HS-27A (cell line): ENCODE data around the gene RPL12.
A peak's percentile ranks its signal among the peaks of the same experiment; 100 is the strongest.

Experiments used
- DNase-seq: peaks from one replicate; pipeline ENCODE4 v3.0.0-alpha.2; 2012; ENCODE audit warnings: low read depth, missing footprints

RPL12 gene

GRCh38 chr9:127438394-127438793 is 12.8 kb downstream of the RPL12 start:
- DNase-seq: no peak

- DNase-seq: no peak
Measured at GRCh38 chr9:127437497-127438264, 13.5 kb downstream of the RPL12 start.

GRCh38 chr9:127430415-127430814 is 20.8 kb downstream of the RPL12 start:
- no peak for DNase-seq

- no peak for DNase-seq
Measured at GRCh38 chr9:127428348-127428747, 22.9 kb downstream of the RPL12 start.

GRCh38 chr9:127426756-127427155 is 24.4 kb downstream of the RPL12 start:
- no peak for DNase-seq

- no peak for DNase-seq
Measured at GRCh38 chr9:127424676-127424999, 26.6 kb downstream of the RPL12 start.

- DNase-seq: peak; percentile 52
Measured at GRCh38 chr9:127423934-127424675, 27.1 kb downstream of the RPL12 start, which contains the start of gene ZNF79. TSS of gene ZNF79 (plus strand) at chr9:127424382. CDS start at chr9:127424788, 406 bp downstream.

GRCh38 chr9:127423476-127423933 is 27.7 kb downstream of the RPL12 start:
- no peak for DNase-seq

- DNase-seq: no peak
Measured at GRCh38 chr9:127422787-127423186, 28.4 kb downstream of the RPL12 start.

- DNase-seq: no peak
Measured at GRCh38 chr9:127422133-127422782, 28.9 kb downstream of the RPL12 start.

- DNase-seq: no peak
Measured at GRCh38 chr9:127421057-127421456, 30.1 kb downstream of the RPL12 start.

- DNase-seq: no peak
Measured at GRCh38 chr9:127419348-127419747, 31.9 kb downstream of the RPL12 start.

GRCh38 chr9:127418037-127418471 is 33.2 kb downstream of the RPL12 start:
- no peak for DNase-seq

GRCh38 chr9:127417131-127418036 is 33.8 kb downstream of the RPL12 start:
- no peak for DNase-seq

- DNase-seq: no peak
Measured at GRCh38 chr9:127415657-127416056, 35.5 kb downstream of the RPL12 start.

- no peak for DNase-seq
Measured at GRCh38 chr9:127415141-127415540, 36.1 kb downstream of the RPL12 start.

- no peak for DNase-seq
Measured at GRCh38 chr9:127411122-127411521, 40.1 kb downstream of the RPL12 start.

GRCh38 chr9:127407492-127407843 is 43.7 kb downstream of the RPL12 start:
- no peak for DNase-seq

- no peak for DNase-seq
Measured at GRCh38 chr9:127406799-127407491, 44.3 kb downstream of the RPL12 start.

- no peak for DNase-seq
Measured at GRCh38 chr9:127405344-127406125, 45.7 kb downstream of the RPL12 start.
